HCT116 (cell line): Measurements from ENCODE around the gene NCAPG. TPM values are rescaled to one million over a fixed set of nuclear protein-coding genes. Genes with fewer than 3 reads are reported as not detected.

ENCODE experiments used
- ATAC-seq: fragments of 200-7000 bp; cut with Tn5 transposase; 2 replicates; pipeline ENCODE4 v1.9.1; 2020; ENCODE audit warnings: mild to moderate bottlenecking, moderate library complexity
- BruUV-seq: library from RNA; stranded (reverse); fragments of 400-500 nt; replicated peaks from 2 replicates; lab custom pipeline; 2021; lab: Mats Ljungman, UMichigan
- CTCF ChIA-PET: fragments of 300-600 bp; sonication (Branson Sonifier 250); formaldehyde crosslinking; loops from one replicate; lab custom pipeline; 2021; ENCODE audit warnings: antibody characterized with exemption; lab: Charles Lee
- POLR2A ChIA-PET: fragments of 300-600, 350-600 bp; sonication (Branson Sonifier 250); formaldehyde crosslinking; loops from one replicate; lab custom pipeline; 2021; ENCODE audit warnings: antibody characterized with exemption; lab: Charles Lee
- RAD21 ChIA-PET, 2 experiments: fragments of 300-600 bp; sonication (Branson Sonifier 250); formaldehyde crosslinking; loops; one replicate each; lab custom pipeline; 2023; ENCODE audit warnings: low total read pairs in 2 of 2; ENCODE audit not compliant: uncharacterized antibody in 2 of 2, unreplicated experiment in 2 of 2, low non-redundant PET in 1 of 2; lab: Charles Lee
- DNase-seq: peaks from one replicate; pipeline ENCODE4 v3.0.0-alpha.2; 2010; ENCODE audit warnings: low read depth, low spot score
- H2AFZ ChIP-seq: fragments of 200-600 bp; shearing (Covaris generic), sonication (generic); 2 replicates; pipeline ENCODE4 v1.6.1; 2017; ENCODE audit warnings: low read depth, mixed run types, mixed read lengths, antibody characterized with exemption, low read length; ENCODE audit not compliant: poor library complexity, severe bottlenecking
- H3K27ac ChIP-seq: 2 replicates; pipeline ENCODE4 v1.5.1; 2012; ENCODE audit warnings: low read depth, low read length
- H3K27me3 ChIP-seq: fragments of 200-600 bp; sonication (generic); 2 replicates; pipeline ENCODE4 v1.6.1; 2016; ENCODE audit warnings: mixed run types, low read length, mixed read lengths; ENCODE audit not compliant: insufficient read depth
- H3K36me3 ChIP-seq, 2 experiments: fragments of 200-500 bp in 1 of 2; fragments of 200-600 bp in 1 of 2; sonication (Bioruptor generic) in 1 of 2; sonication (generic) in 1 of 2; 2 replicates each; pipeline versions ENCODE4 v1.5.1 to v1.6.1; 2014 to 2016; ENCODE audit warnings: low read length in 2 of 2, inconsistent platforms in 1 of 2, mixed read lengths in 1 of 2, mixed run types in 1 of 2; ENCODE audit not compliant: insufficient read depth in 2 of 2, control insufficient read depth in 1 of 2
- H3K4me1 ChIP-seq, 2 experiments: fragments of 200-600 bp in 1 of 2; sonication (generic) in 1 of 2; 2 replicates each; pipeline versions ENCODE4 v1.5.1 to v1.6.1; 2012 to 2017; ENCODE audit warnings: low read length in 2 of 2, inconsistent platforms in 1 of 2, mild to moderate bottlenecking in 1 of 2, mixed read lengths in 1 of 2, mixed run types in 1 of 2, moderate library complexity in 1 of 2; ENCODE audit not compliant: insufficient read depth in 2 of 2, control insufficient read depth in 1 of 2
- H3K4me2 ChIP-seq: fragments of 200-600 bp; sonication (generic); 2 replicates; pipeline ENCODE4 v1.6.1; 2017; ENCODE audit warnings: mixed run types, low read length, mixed read lengths
- H3K4me3 ChIP-seq, 2 experiments: fragments of 200-600 bp in 1 of 2; sonication (generic) in 1 of 2; replicated peaks in 1 of 2; 2 replicates each; pipeline ENCODE4 v1.5.1; 2011 to 2016; ENCODE audit warnings: low read length in 2 of 2, control low read depth in 1 of 2, low read depth in 1 of 2, mild to moderate bottlenecking in 1 of 2, mixed read lengths in 1 of 2, mixed run types in 1 of 2
- H3K79me2 ChIP-seq: fragments of 200-600 bp; sonication (generic); 2 replicates; pipeline ENCODE4 v1.6.1; 2017; ENCODE audit warnings: mild to moderate bottlenecking, mixed run types, low read length, moderate library complexity, mixed read lengths; ENCODE audit not compliant: insufficient read depth
- H3K9ac ChIP-seq: fragments of 200-600 bp; sonication (generic); 2 replicates; pipeline ENCODE4 v1.6.1; 2016; ENCODE audit warnings: low read length, mixed read lengths
- H3K9me2 ChIP-seq: fragments of 200-600 bp; sonication (generic), shearing (Covaris generic); 2 replicates; pipeline ENCODE4 v1.6.1; 2017; ENCODE audit warnings: mixed run types, mild to moderate bottlenecking, moderate library complexity; ENCODE audit not compliant: insufficient read depth
- H3K9me3 ChIP-seq, 2 experiments: fragments of 200-500 bp in 1 of 2; fragments of 200-600 bp in 1 of 2; sonication (Bioruptor generic) in 1 of 2; sonication (generic) in 1 of 2; 2 replicates each; pipeline ENCODE4 v1.6.1; 2014 to 2017; ENCODE audit warnings: low read length in 2 of 2, mixed read lengths in 2 of 2, inconsistent platforms in 1 of 2, low read depth in 1 of 2, mild to moderate bottlenecking in 1 of 2, mixed run types in 1 of 2, moderate library complexity in 1 of 2; ENCODE audit not compliant: control insufficient read depth in 1 of 2, insufficient read depth in 1 of 2
- H4K20me1 ChIP-seq: fragments of 200-600 bp; sonication (generic), shearing (Covaris generic); 2 replicates; pipeline ENCODE4 v1.6.1; 2017; ENCODE audit warnings: mixed run types, mild to moderate bottlenecking, moderate library complexity; ENCODE audit not compliant: insufficient read depth
- ELF1 ChIP-seq: IDR thresholded peaks from 2 replicates; pipeline ENCODE4 v1.6.1; 2012; ENCODE audit warnings: low read depth, borderline replicate concordance
- EZH2phosphoT487 ChIP-seq: fragments of 200-600 bp; IDR thresholded peaks from 2 replicates; pipeline ENCODE4 v1.6.1; 2018; ENCODE audit warnings: antibody characterized with exemption, borderline replicate concordance
- JUND ChIP-seq: IDR thresholded peaks from 2 replicates; pipeline ENCODE4 v1.6.1; 2012
- POLR2AphosphoS5 ChIP-seq: IDR thresholded peaks from 2 replicates; pipeline ENCODE4 v1.6.1; 2011; ENCODE audit warnings: mild to moderate bottlenecking, low read depth, low read length, moderate library complexity
- REST ChIP-seq: IDR thresholded peaks from 2 replicates; pipeline ENCODE4 v1.6.1; 2012; ENCODE audit warnings: low read depth
- TCF7L2 ChIP-seq: IDR thresholded peaks from 2 replicates; pipeline ENCODE4 v1.7.0; 2011; ENCODE audit warnings: borderline replicate concordance, inconsistent platforms; ENCODE audit not compliant: insufficient read depth, insufficient read length; ENCODE audit errors: extremely low read depth
- ZBTB33 ChIP-seq: IDR thresholded peaks from 2 replicates; pipeline ENCODE4 v1.6.1; 2011; ENCODE audit warnings: mild to moderate bottlenecking, low read length, moderate library complexity; ENCODE audit not compliant: insufficient replicate concordance; ENCODE audit errors: extremely low read depth
- intact Hi-C: fragments of 100-400 bp; cut with micrococcal nuclease; formaldehyde crosslinking; loops from 2 replicates; pipeline ENCODE4 v1.10.0; 2022
- total RNA-seq: library from RNA; stranded (reverse); gene quantifications from one replicate; pipeline ENCODE4 v1.2.1, GENCODE V29; 2021; ENCODE audit not compliant: unreplicated experiment
- TF ChIP-seq, protein P1 (sequence below): IDR thresholded peaks from 2 replicates; pipeline ENCODE4 v1.6.1; 2012
- TF ChIP-seq, protein P2 (sequence below), 3 experiments: fragments of 200-600 bp in 1 of 3; sonication (generic) in 1 of 3; IDR thresholded peaks in 2 of 3; conservative IDR thresholded peaks in 1 of 3; 2 replicates each; pipeline ENCODE4 v1.5.1; 2012 to 2017; ENCODE audit warnings: low read depth in 2 of 3, low read length in 2 of 3, antibody characterized with exemption in 1 of 3, borderline replicate concordance in 1 of 3, control low read depth in 1 of 3, mild to moderate bottlenecking in 1 of 3, mixed read lengths in 1 of 3, mixed run types in 1 of 3, moderate library complexity in 1 of 3; ENCODE audit not compliant: insufficient read depth in 1 of 3

Gene NCAPG
- total RNA-seq, 1 experiment from 2014 or later, result 79.4 TPM

DNA sequence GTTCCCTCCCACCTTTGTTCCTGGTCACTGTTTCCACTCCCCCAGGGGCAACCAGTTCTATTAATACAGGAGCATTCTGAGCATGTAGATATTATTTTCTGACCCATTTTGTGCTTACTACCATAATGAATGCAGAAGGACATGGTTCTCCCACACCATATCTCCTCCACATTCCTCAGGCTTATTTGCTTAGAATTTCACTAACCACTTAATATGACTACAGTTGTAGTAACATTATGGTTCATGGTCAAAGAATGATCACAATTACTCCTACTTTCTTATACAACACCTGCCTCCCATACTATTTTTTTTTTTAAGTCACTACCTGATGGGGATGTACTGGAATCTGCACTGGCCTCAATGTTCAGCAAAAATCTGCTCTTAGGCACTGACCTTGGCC is 21.8 kb upstream of the NCAPG start:
- no peak for ATAC-seq

More for the DNA sequence above, 21.8 kb upstream of the NCAPG start:
- Histone ChIP-seq H3K36me3 (no peaks in the 10 kb centered on the region), H3K4me2 (no peak overlapping the region)
- CTCF ChIA-PET, result no interaction called here
- RAD21 ChIA-PET, result no interaction called here
- no peak for TF ChIP-seq EZH2phosphoT487
- no peak for TF ChIP-seq TCF7L2
- TF ChIP-seq JUND, result no peak
- TF ChIP-seq, protein P1, sequence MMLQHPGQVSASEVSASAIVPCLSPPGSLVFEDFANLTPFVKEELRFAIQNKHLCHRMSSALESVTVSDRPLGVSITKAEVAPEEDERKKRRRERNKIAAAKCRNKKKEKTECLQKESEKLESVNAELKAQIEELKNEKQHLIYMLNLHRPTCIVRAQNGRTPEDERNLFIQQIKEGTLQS, result no peak
- no peak for TF ChIP-seq ZBTB33
- no peak for TF ChIP-seq REST
- no peak for TF ChIP-seq ELF1
- TF ChIP-seq, protein P2, sequence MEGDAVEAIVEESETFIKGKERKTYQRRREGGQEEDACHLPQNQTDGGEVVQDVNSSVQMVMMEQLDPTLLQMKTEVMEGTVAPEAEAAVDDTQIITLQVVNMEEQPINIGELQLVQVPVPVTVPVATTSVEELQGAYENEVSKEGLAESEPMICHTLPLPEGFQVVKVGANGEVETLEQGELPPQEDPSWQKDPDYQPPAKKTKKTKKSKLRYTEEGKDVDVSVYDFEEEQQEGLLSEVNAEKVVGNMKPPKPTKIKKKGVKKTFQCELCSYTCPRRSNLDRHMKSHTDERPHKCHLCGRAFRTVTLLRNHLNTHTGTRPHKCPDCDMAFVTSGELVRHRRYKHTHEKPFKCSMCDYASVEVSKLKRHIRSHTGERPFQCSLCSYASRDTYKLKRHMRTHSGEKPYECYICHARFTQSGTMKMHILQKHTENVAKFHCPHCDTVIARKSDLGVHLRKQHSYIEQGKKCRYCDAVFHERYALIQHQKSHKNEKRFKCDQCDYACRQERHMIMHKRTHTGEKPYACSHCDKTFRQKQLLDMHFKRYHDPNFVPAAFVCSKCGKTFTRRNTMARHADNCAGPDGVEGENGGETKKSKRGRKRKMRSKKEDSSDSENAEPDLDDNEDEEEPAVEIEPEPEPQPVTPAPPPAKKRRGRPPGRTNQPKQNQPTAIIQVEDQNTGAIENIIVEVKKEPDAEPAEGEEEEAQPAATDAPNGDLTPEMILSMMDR (IDR thresholded peaks at IDR 0.05 in 2 of 3, conservative IDR thresholded peaks at IDR 0.05 in 1 of 3; ENCODE audit: borderline replicate concordance in 1 of 3, insufficient read depth in 1 of 3, low read depth in 2 of 3, low read length in 2 of 3), result no peak
- no peak for TF ChIP-seq POLR2AphosphoS5
- TF ChIP-seq, all 23 proteins: peak for 0
- Histone ChIP-seq H3K4me3 (no peak overlapping the region), H3K27me3 (no peaks in the 10 kb centered on the region), H2AFZ (no peak overlapping the region), H3K9me3 (no peaks in the 10 kb centered on the region), H3K4me1 (peaks cover 0 to 7% of the 10 kb centered on the region in 2 experiments; a peak in 1 of 4 replicates), H3K9me2 (no peaks in the 10 kb centered on the region), H3K27ac (no peak overlapping the region), H3K79me2 (no peaks in the 10 kb centered on the region), H4K20me1 (no peaks in the 10 kb centered on the region), H3K9ac (no peak overlapping the region)
- no peak for DNase-seq
- intact Hi-C loops, result no loop called here
- no TSS peak for BruUV-seq
- POLR2A ChIA-PET, result no interaction called here
